ENCODE results near the gene LRRC8D.

The LRRC8D gene

GRCh38 chr1:89850844-89851415, 30.1 kb downstream of the LRRC8D start:
- DNase-seq (ENCODE audit: low read depth) = no peak
- TF ChIP-seq CTCF (IDR thresholded peaks at IDR 0.05; ENCODE audit: low read depth, low read length) (no peak), MAX (IDR thresholded peaks at IDR 0.05; ENCODE audit: low read depth, low read length) (no peak), MYC (IDR thresholded peaks at IDR 0.05; ENCODE audit: low read depth, low read length) (no peak)
- no peak overlapping the region for H3K4me3 ChIP-seq (ENCODE audit: low read depth, low read length)

- no peak for DNase-seq (ENCODE audit: low read depth)
- H3K4me3 ChIP-seq (ENCODE audit: low read depth, low read length) = no peak overlapping the region
- TF ChIP-seq POLR2A (IDR thresholded peaks at IDR 0.05; ENCODE audit: extremely low read depth, insufficient read length) (no peak), MAX (IDR thresholded peaks at IDR 0.05; ENCODE audit: low read depth, low read length) (no peak), MYC (IDR thresholded peaks at IDR 0.05; ENCODE audit: low read depth, low read length) (no peak), CTCF (IDR thresholded peaks at IDR 0.05; ENCODE audit: low read depth, low read length) (no peak)
Observed at GRCh38 chr1:89854140-89854539, 33.3 kb downstream of the LRRC8D start.

- no peak for TF ChIP-seq MAX (IDR thresholded peaks at IDR 0.05; ENCODE audit: low read depth, low read length)
- TF ChIP-seq CTCF (IDR thresholded peaks at IDR 0.05; ENCODE audit: low read depth, low read length) = no peak
- no peak for TF ChIP-seq MYC (IDR thresholded peaks at IDR 0.05; ENCODE audit: low read depth, low read length)
- TF ChIP-seq POLR2A (IDR thresholded peaks at IDR 0.05; ENCODE audit: extremely low read depth, insufficient read length) = no peak
- no peak overlapping the region for H3K4me3 ChIP-seq (ENCODE audit: low read depth, low read length)
- DNase-seq (ENCODE audit: low read depth) = no peak
Observed at GRCh38 chr1:89855413-89856123, 34.7 kb downstream of the LRRC8D start.

GRCh38 chr1:89863165-89863830, 42.5 kb downstream of the LRRC8D start:
- no peak overlapping the region for H3K4me3 ChIP-seq (ENCODE audit: low read depth, low read length)
- TF ChIP-seq POLR2A (IDR thresholded peaks at IDR 0.05; ENCODE audit: extremely low read depth, insufficient read length) (no peak), CTCF (IDR thresholded peaks at IDR 0.05; ENCODE audit: low read depth, low read length) (no peak), MAX (IDR thresholded peaks at IDR 0.05; ENCODE audit: low read depth, low read length) (no peak), MYC (IDR thresholded peaks at IDR 0.05; ENCODE audit: low read depth, low read length) (no peak)
- no peak for DNase-seq (ENCODE audit: low read depth)

GRCh38 chr1:89865498-89866382, 44.9 kb downstream of the LRRC8D start:
- no peak for DNase-seq (ENCODE audit: low read depth)
- no peak overlapping the region for H3K4me3 ChIP-seq (ENCODE audit: low read depth, low read length)
- TF ChIP-seq MAX (IDR thresholded peaks at IDR 0.05; ENCODE audit: low read depth, low read length) (no peak), MYC (IDR thresholded peaks at IDR 0.05; ENCODE audit: low read depth, low read length) (no peak)
